K562 treated with DMSO at 1 percent for 12 hours (cell line): ENCODE results near the gene EIF4ENIF1. TPM values are rescaled to one million over a fixed set of nuclear protein-coding genes. Genes with fewer than 3 reads are reported as not detected.

Source experiments
- total RNA-seq: library from RNA; unstranded; fragments of 300-600 nt; gene quantifications from 2 replicates; pipeline ENCODE4 v1.2.3, GENCODE V29; 2022; ENCODE audit not compliant: insufficient read depth

Gene EIF4ENIF1
- 4.5 and 11.5 TPM in 2 replicates for total RNA-seq

DNA sequence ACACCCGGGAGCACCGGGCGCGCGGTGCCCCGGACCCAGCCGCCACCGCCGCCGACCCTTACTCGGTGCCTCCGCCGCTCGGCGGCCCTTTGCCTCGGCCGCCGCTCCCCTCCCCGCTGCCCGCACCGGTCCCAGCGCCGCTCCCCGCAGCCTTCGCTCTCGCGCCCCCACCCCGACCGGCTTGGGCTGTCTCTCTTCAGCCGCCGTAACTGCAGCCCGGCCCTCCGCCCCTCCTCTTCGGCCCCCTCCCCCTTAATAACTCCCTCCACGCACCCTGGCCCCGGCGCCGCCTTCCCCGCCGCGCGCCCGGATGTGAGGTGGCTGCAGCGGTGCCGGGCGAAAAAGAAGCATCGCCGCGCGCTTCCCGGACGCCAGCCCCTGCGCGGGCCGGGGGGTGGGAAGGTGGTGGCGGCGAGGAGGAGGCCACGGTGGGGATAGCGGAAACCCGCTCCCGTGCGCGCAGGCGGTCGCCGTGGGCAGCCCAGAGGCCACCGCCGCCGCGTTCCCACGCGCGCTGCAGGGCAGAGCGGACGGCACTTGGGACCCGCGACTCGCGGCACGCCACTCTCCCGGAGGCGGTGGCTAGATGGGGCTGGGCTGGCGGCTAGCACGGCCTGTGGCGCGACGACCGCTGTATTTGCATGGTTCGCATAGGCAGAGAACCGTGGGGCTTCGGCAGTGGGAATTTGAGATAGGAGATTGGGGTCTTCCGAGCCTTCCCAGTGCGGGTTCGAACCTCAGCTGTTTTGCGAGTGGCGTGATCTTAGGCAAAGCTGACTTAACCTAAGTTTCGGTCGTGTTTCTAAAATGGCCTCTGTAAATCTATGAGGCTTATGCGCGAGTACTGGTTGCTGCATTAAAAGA, at the start of gene EIF4ENIF1:
Gene EIF4ENIF1, minus strand, starts transcription at position 211 of the 864 bp plus-strand sequence. CDS start 1,124 bp downstream, outside the sequence.

GRCh38 chr22:31496007-31496734, 6.5 kb upstream of the EIF4ENIF1 start, which contains the start of gene SFI1:
SFI1 (plus strand) TSS chr22:31496536; CDS start chr22:31508285, 11,749 bp downstream.

GRCh38 chr22:31399211-31400022, 90.2 kb downstream of the EIF4ENIF1 start, which contains the start of gene DRG1:
DRG1 (plus strand) TSS chr22:31399604; CDS start chr22:31399684, 80 bp downstream.

Other genes with a start within 250 kb of the EIF4ENIF1 start
- gene PIK3IP1, start 197.4 kb downstream of the EIF4ENIF1 start, total RNA-seq = 0.66 and 2.4 TPM in 2 replicates
- gene PATZ1, start 143.5 kb downstream of the EIF4ENIF1 start, total RNA-seq = 4.7 and 7.1 TPM in 2 replicates
- 52.3 and 60.7 TPM in 2 replicates for gene DRG1, start 90.2 kb downstream of the EIF4ENIF1 start, total RNA-seq
- 17.0 and 19.5 TPM in 2 replicates for gene SFI1, start 6.7 kb upstream of the EIF4ENIF1 start, total RNA-seq
- gene PISD, start 172.4 kb upstream of the EIF4ENIF1 start, total RNA-seq = 16.1 and 26.0 TPM in 2 replicates